Retinal pigment epithelial cell (primary cell): ENCODE measurements around the gene FRY.

Experiments
- DNase-seq: peaks from one replicate; pipeline ENCODE4 v3.0.0-alpha.2; 2010; ENCODE audit warnings: low read depth
- H3K4me3 ChIP-seq: 2 replicates; pipeline ENCODE4 v1.5.1; 2011; ENCODE audit warnings: mild to moderate bottlenecking, low read length, control low read depth, moderate library complexity
- TF ChIP-seq, protein P1 (sequence below): conservative IDR thresholded peaks from 2 replicates; pipeline ENCODE4 v1.5.1; 2011; ENCODE audit warnings: low read depth, low read length, control low read depth, inconsistent platforms

The FRY gene

DNA sequence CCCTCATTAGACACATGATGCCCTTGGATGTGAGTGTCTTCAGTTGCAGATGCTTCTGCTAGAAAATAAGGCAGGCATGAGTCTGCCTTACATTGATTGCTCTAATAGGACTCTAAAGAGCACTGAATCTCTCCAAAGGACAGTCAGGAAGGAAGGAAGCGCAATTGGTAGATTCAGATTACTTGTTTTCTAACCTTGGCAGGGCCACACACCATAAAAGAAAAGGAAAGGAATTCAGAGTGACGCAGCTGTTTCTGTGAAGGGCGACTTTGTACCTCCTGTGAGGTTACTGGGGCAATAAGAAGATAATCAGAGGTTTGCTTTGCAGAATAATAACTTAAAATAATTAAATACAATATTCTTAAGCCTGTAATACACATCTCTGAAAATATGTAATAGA is 48.0 kb downstream of the FRY start:
- H3K4me3 ChIP-seq: no peak overlapping the region
- DNase-seq: no peak
- TF ChIP-seq, protein P1, sequence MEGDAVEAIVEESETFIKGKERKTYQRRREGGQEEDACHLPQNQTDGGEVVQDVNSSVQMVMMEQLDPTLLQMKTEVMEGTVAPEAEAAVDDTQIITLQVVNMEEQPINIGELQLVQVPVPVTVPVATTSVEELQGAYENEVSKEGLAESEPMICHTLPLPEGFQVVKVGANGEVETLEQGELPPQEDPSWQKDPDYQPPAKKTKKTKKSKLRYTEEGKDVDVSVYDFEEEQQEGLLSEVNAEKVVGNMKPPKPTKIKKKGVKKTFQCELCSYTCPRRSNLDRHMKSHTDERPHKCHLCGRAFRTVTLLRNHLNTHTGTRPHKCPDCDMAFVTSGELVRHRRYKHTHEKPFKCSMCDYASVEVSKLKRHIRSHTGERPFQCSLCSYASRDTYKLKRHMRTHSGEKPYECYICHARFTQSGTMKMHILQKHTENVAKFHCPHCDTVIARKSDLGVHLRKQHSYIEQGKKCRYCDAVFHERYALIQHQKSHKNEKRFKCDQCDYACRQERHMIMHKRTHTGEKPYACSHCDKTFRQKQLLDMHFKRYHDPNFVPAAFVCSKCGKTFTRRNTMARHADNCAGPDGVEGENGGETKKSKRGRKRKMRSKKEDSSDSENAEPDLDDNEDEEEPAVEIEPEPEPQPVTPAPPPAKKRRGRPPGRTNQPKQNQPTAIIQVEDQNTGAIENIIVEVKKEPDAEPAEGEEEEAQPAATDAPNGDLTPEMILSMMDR: no peak

DNA sequence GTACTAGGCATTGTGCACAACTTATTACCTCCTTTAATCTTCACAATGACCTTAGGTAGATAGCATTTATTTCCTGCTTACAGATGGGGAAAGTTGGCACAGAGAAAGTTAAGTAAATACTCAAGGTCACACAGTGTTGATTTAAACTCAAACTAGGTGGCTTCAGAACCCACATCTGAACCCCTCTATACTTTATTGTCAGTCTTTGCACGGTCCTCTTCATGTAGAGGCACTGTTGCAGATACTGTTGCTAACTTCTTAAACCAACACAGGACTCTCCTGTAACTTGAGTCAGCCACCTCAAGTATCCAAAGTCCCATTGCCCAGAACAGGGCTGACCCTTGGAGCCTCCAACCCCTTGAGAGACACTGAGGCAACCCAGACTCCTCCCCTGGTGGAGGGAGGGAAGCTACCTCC is 48.8 kb downstream of the FRY start:
- no peak for DNase-seq
- H3K4me3 ChIP-seq: no peak overlapping the region
- TF ChIP-seq, protein P1: no peak

DNA sequence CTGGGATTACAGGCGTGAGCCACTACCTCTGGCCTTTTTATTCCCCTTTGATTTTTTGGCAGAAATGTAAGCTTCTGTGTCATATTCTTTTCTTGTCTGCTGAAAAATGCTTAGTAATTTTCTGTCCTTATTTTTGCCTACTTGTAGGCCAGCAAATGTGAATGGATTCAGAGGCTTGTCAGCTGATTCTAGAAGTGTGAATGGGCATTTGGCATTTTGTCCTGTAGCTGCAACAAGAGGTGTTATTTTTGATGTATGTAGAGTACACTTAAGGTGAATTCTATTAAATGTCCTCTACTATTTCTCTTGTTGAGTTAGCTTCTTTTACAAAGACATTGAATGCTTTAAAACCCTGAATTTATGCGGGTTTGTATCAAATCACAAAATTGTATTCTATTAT is 50.0 kb downstream of the FRY start:
- TF ChIP-seq, protein P1: no peak
- no peak overlapping the region for H3K4me3 ChIP-seq

DNA sequence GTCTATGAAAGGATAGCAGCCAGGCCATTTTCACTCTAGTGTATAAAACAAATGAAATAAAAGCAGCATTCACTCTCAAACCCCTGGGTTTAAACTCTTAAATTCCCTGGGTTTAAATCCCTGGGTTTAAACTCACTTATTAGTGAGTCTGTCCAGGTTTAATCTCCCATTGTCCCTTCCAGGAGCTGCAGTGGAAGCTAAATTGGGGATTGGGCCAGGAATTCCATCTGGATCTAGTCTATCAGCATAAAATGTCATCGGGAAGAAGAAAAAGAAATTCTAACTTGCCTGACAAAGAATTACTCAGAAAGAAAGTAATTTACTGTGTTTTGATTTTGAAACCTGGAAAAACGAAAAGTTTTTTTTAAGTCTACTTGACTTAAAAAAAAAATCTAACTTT is 54.8 kb downstream of the FRY start:
- TF ChIP-seq, protein P1: no peak
- DNase-seq: no peak
- no peak overlapping the region for H3K4me3 ChIP-seq

More for the DNA sequence above, 50.0 kb downstream of the FRY start:
- no peak for DNase-seq

DNA sequence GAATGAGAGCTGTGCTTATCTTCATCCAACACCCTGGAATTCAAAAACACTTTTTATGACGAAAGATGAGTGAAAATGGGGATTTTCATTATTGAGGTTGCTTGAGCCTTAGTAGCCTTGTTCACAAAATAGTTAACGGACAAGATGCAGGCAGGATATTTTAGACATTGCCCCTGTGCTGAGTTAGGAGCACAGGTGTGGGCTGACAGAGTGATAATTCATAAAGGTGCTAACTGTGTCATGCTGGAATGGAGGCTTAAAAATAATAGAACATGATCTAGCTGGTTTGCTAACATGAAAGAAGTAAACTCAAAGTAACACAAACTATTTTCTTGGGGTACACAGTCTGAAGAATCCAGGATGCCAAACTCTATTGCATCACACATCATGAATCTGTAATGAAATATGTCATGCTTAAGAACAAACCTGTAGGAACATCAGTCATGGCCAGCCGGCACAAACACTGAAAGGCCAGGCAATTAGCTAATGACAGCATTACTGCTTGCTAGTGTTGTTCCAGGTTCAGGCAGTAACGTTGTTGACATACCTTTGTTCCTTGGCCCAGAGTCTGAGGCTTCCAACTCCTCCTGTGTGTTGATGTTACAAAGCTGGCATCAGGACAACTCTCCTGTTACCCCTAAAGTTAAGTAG is 55.3 kb downstream of the FRY start:
- TF ChIP-seq, protein P1: no peak
- DNase-seq: no peak

DNA sequence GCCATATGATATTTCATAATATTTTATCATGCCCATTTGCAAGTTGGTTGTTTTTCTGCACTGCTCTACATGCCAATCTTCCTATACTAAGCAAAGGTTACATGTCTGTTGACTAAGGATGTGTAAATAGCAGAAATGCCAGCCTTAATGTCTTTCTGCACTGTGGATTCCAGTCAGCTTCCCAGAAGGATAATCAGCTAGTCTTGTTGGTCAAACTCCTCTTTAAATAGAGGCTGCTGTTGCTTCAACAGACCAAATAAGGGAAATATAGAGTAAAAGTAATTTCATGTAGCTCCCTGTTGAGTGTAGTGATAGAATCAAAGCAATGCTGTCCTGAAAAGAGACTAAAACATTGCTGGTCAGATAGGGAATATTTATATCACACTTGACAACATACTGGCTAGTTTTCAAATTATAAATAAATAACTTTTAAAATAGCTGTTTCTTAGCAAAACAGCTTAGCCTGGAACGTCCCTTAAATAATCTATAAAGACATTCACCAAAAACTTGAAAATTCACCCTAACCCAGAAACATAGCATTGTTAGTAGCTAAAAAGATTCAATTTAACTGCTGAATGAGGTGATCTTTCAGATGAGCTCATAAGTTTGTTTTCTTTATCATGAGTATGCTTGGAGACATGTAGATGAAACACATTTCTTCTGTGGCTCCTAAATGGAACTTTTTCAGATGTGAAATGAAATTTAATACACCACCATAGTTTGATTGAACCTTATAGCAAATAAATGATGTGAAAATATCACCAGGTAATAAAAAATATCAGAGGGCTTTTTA is 56.6 kb downstream of the FRY start:
- TF ChIP-seq, protein P1: no peak
- no peak for DNase-seq
- no peak overlapping the region for H3K4me3 ChIP-seq

More for the DNA sequence above, 55.3 kb downstream of the FRY start:
- no peak overlapping the region for H3K4me3 ChIP-seq

DNA sequence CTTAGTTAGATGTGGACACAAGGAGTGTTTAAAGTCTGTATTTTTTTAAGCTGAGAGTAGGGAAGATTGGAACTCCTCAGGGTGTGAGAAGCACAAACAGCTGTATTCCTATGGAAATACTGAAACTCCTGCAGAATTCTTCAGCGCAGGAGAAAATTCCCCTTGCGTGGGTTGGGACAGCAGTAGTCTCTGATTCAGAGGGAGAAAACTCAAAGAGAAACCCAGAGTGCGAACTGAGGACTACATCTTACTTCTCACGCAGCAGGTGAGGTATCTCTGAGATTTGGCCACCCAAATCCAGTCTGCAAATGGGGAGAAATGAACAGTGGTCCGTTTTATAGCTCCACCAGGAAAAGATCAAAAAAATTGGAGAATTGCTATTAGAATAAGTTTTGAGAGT is 60.9 kb downstream of the FRY start:
- TF ChIP-seq, protein P1: no peak
- no peak for DNase-seq
- no peak overlapping the region for H3K4me3 ChIP-seq
